A673 (cell line): ENCODE results near the gene ARHGEF4.

Experiments
- CTCF ChIP-seq: fragments of 300-800, 200-600 bp; sonication (generic); conservative IDR thresholded peaks from 2 replicates; pipeline ENCODE4 v1.5.1; 2017; ENCODE audit warnings: low read depth, mild to moderate bottlenecking, antibody characterized with exemption, low read length, moderate library complexity, mixed read lengths
- EZH2 ChIP-seq: fragments of 200-600 bp; sonication (generic); IDR thresholded peaks from 2 replicates; pipeline ENCODE4 v1.6.1; 2017; ENCODE audit warnings: borderline replicate concordance, low read depth, mild to moderate bottlenecking, mixed read lengths, antibody characterized with exemption, low read length; ENCODE audit not compliant: poor library complexity, severe bottlenecking

GRCh38 chr2:130826821-130827501 lies 9.8 kb upstream of the ARHGEF4 start:
- TF ChIP-seq CTCF (no peak), EZH2 (no peak)
